B cell (primary cell): ENCODE data around the gene DBX1. TPM values are rescaled to one million over a fixed set of nuclear protein-coding genes. Genes with fewer than 3 reads are reported as not detected.

ENCODE experiments used
- ATAC-seq: fragments of 200-7000 bp; cut with Tn5 transposase; one replicate; pipeline ENCODE4 v1.10.0; 2021; ENCODE audit warnings: low read depth, mild to moderate bottlenecking, moderate number of reproducible peaks, moderate library complexity
- CTCF ChIA-PET: fragments of 350-600 bp; sonication (Branson Sonifier 250); formaldehyde crosslinking; loops from one replicate; lab custom pipeline; 2021; ENCODE audit warnings: antibody characterized with exemption, inconsistent platforms; lab: Charles Lee
- POLR2A ChIA-PET: fragments of 350-600 bp; sonication (Branson Sonifier 250); formaldehyde crosslinking; loops from one replicate; lab custom pipeline; 2021; ENCODE audit warnings: antibody characterized with exemption; lab: Charles Lee
- DNase-seq: peaks from one replicate; pipeline ENCODE4 v3.0.0; 2013
- H2AFZ ChIP-seq: 2 replicates; pipeline ENCODE4 v1.6.1; 2012; ENCODE audit warnings: mild to moderate bottlenecking, low read depth, low read length; ENCODE audit not compliant: insufficient read depth, poor library complexity, severe bottlenecking
- H3K27ac ChIP-seq, 2 donors: 1 replicate in 1 of 2; 2 replicates in 1 of 2; pipeline ENCODE4 v1.5.1; 2012 to 2013; ENCODE audit warnings: low read length in 2 of 2, mild to moderate bottlenecking in 2 of 2, moderate library complexity in 1 of 2
- H3K27me3 ChIP-seq, 4 experiments: fragments of 200-600 bp in 1 of 4; sonication (generic) in 1 of 4; replicated peaks in 1 of 4; 1 replicate in 2 of 4; 2 replicates in 2 of 4; pipeline versions ENCODE4 v1.6.1 to v1.7.0; 2013 to 2016; ENCODE audit warnings: low read length in 3 of 4, mild to moderate bottlenecking in 2 of 4, mixed read lengths in 1 of 4, moderate library complexity in 1 of 4; ENCODE audit not compliant: insufficient read depth in 4 of 4, control insufficient read depth in 3 of 4; ENCODE audit errors: control extremely low read depth in 1 of 4
- H3K36me3 ChIP-seq, 2 experiments: replicated peaks in 1 of 2; 1 replicate in 1 of 2; 2 replicates in 1 of 2; pipeline versions ENCODE4 v1.6.1 to v1.7.1; 2013; ENCODE audit warnings: low read length in 1 of 2; ENCODE audit not compliant: insufficient read depth in 2 of 2, control insufficient read depth in 1 of 2; ENCODE audit errors: control extremely low read depth in 1 of 2, extremely low read depth in 1 of 2
- H3K4me1 ChIP-seq, 2 donors: fragments of 200-600 bp in 1 of 2; sonication (generic) in 1 of 2; 1 replicate in 1 of 2; 2 replicates in 1 of 2; pipeline versions ENCODE4 v1.5.1 to v1.6.1; 2013 to 2017; ENCODE audit warnings: low read length in 2 of 2; ENCODE audit not compliant: control insufficient read depth in 2 of 2, insufficient read depth in 2 of 2
- H3K4me2 ChIP-seq: replicated peaks from 2 replicates; pipeline ENCODE3; 2012; ENCODE audit warnings: mild to moderate bottlenecking, low read depth, low read length; ENCODE audit not compliant: poor library complexity, severe bottlenecking
- H3K4me3 ChIP-seq, 5 experiments: fragments of 200-600 bp in 1 of 5; sonication (generic) in 1 of 5; 1 replicate in 3 of 5; 2 replicates in 2 of 5; pipeline versions ENCODE4 v1.5.1 to v1.7.0; 2011 to 2016; ENCODE audit warnings: low read length in 4 of 5, mild to moderate bottlenecking in 4 of 5, low read depth in 2 of 5, control low read depth in 1 of 5, moderate library complexity in 1 of 5; ENCODE audit not compliant: insufficient read depth in 1 of 5; ENCODE audit errors: control extremely low read depth in 1 of 5, extremely low read depth in 1 of 5
- H3K79me2 ChIP-seq: fragments of 200-600 bp; sonication (generic); one replicate; pipeline ENCODE4 v1.6.0; 2016; ENCODE audit warnings: low read length; ENCODE audit not compliant: control insufficient read depth, insufficient read depth
- H3K9ac ChIP-seq: fragments of 200-600 bp; sonication (generic); 2 replicates; pipeline ENCODE4 v1.6.1; 2017; ENCODE audit warnings: mild to moderate bottlenecking, low read length, moderate library complexity
- H3K9me3 ChIP-seq, 3 donors: one replicate each; pipeline versions ENCODE4 v1.6.1 to v1.7.1; 2013; ENCODE audit warnings: low read length in 2 of 3; ENCODE audit not compliant: control insufficient read depth in 2 of 3, insufficient read depth in 1 of 3; ENCODE audit errors: control extremely low read depth in 1 of 3
- H4K20me1 ChIP-seq: 2 replicates; pipeline ENCODE4 v1.6.0; 2012; ENCODE audit warnings: mild to moderate bottlenecking, low read length; ENCODE audit not compliant: insufficient read depth, control insufficient read depth, poor library complexity, severe bottlenecking
- H3K27ac Mint-ChIP-seq: one replicate; pipeline ENCODE4 v1.8.0; 2021; ENCODE audit warnings: mixed read lengths
- H3K27me3 Mint-ChIP-seq: one replicate; pipeline ENCODE4 v1.8.0; 2021; ENCODE audit warnings: mixed read lengths
- H3K4me1 Mint-ChIP-seq: one replicate; pipeline ENCODE4 v1.8.0; 2021; ENCODE audit warnings: mixed read lengths
- H3K4me3 Mint-ChIP-seq: one replicate; pipeline ENCODE4 v1.8.0; 2021; ENCODE audit warnings: mixed read lengths
- H3K9me3 Mint-ChIP-seq: one replicate; pipeline ENCODE4 v1.8.0; 2022; ENCODE audit warnings: mixed read lengths; ENCODE audit not compliant: insufficient read depth
- EZH2 ChIP-seq: IDR thresholded peaks from 2 replicates; pipeline ENCODE4 v1.6.1; 2012; ENCODE audit warnings: borderline replicate concordance, low read depth, mild to moderate bottlenecking, moderate library complexity, low read length; ENCODE audit not compliant: insufficient read depth, poor library complexity, severe bottlenecking
- WGBS: methylation state at CpG from one replicate; pipeline ENCODE4 v1.1.5; 2013; ENCODE audit warnings: missing lambda C conversion rate; ENCODE audit not compliant: insufficient coverage; 5-methylcytosine and 5-hydroxymethylcytosine counted together
- intact Hi-C: fragments of 100-400 bp; cut with micrococcal nuclease; formaldehyde crosslinking; loops from one replicate; pipeline ENCODE4 v1.10.0; 2022
- polyA plus RNA-seq: library from polyadenylated mRNA; depleted of rRNA; stranded (reverse); fragments of >200 nt; gene quantifications from 2 replicates; pipeline ENCODE4 v1.2.3, GENCODE V29; 2012
- total RNA-seq, 2 donors: library from RNA; stranded (reverse); fragments of 120-200 nt in 1 of 2; gene quantifications; 1 replicate in 1 of 2; 2 replicates in 1 of 2; pipeline versions ENCODE4 v1.2.3 to v1.2.4, GENCODE V29; 2013 to 2022
- TF ChIP-seq, protein P1 (sequence below): fragments of 200-600 bp; IDR thresholded peaks from one replicate; pipeline ENCODE4 v1.8.0; 2022; ENCODE audit warnings: antibody characterized with exemption, mild to moderate bottlenecking

DBX1 gene
- total and polyA plus RNA-seq, 2 donors (not counting 1 experiment from before 2014, with no cell fraction given), result not detected

DNA sequence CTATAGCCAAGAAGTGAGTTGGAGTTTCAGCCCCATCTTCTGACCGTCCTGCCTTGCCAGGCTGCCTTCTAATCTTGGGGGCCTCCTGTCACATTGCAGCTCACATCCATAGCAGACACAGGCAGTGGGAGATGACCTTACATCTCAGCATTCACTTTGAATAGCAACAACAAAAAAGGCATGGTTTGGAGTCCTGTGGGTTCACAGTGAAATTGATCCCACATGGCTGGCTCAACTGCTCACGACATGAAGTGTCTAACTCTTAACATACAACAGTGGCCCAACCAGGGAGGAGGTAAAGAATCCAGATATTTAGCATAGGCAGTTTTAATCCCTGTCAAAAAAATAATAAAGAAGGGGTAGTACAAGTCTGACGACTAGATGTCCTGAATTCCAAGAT is 38.1 kb downstream of the DBX1 start:
- no peaks in the 10 kb centered on the region for H3K4me1 ChIP-seq
- H3K27ac ChIP-seq, result no peak overlapping the region
- no peak for TF ChIP-seq EZH2
- TF ChIP-seq, protein P1, sequence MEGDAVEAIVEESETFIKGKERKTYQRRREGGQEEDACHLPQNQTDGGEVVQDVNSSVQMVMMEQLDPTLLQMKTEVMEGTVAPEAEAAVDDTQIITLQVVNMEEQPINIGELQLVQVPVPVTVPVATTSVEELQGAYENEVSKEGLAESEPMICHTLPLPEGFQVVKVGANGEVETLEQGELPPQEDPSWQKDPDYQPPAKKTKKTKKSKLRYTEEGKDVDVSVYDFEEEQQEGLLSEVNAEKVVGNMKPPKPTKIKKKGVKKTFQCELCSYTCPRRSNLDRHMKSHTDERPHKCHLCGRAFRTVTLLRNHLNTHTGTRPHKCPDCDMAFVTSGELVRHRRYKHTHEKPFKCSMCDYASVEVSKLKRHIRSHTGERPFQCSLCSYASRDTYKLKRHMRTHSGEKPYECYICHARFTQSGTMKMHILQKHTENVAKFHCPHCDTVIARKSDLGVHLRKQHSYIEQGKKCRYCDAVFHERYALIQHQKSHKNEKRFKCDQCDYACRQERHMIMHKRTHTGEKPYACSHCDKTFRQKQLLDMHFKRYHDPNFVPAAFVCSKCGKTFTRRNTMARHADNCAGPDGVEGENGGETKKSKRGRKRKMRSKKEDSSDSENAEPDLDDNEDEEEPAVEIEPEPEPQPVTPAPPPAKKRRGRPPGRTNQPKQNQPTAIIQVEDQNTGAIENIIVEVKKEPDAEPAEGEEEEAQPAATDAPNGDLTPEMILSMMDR, result no peak
- no peaks in the 10 kb centered on the region for H3K79me2 ChIP-seq
- DNase-seq (no peak), ATAC-seq (no peak)
- H3K4me1 Mint-ChIP-seq, result no peaks in the 10 kb centered on the region
- H2AFZ ChIP-seq, result no peak overlapping the region
- no peaks in the 10 kb centered on the region for H3K27me3 ChIP-seq
- H3K27me3 Mint-ChIP-seq, result peaks cover 23% of the 10 kb centered on the region
- intact Hi-C loops, result no loop called here
- no peaks in the 10 kb centered on the region for H3K9me3 Mint-ChIP-seq
- no peaks in the 10 kb centered on the region for H3K9me3 ChIP-seq
- H3K4me3 ChIP-seq, result no peak overlapping the region
- H4K20me1 ChIP-seq, result no peaks in the 10 kb centered on the region
- no peak overlapping the region for H3K27ac Mint-ChIP-seq
- ChIA-PET POLR2A (no interaction called here), CTCF (no interaction called here)
- H3K36me3 ChIP-seq, result no peaks in the 10 kb centered on the region
- 100% methylated on average over 1 of the region's 3 CpGs for WGBS
- no peak overlapping the region for H3K9ac ChIP-seq
- no peak overlapping the region for H3K4me3 Mint-ChIP-seq
- H3K4me2 ChIP-seq, result no peak overlapping the region

DNA sequence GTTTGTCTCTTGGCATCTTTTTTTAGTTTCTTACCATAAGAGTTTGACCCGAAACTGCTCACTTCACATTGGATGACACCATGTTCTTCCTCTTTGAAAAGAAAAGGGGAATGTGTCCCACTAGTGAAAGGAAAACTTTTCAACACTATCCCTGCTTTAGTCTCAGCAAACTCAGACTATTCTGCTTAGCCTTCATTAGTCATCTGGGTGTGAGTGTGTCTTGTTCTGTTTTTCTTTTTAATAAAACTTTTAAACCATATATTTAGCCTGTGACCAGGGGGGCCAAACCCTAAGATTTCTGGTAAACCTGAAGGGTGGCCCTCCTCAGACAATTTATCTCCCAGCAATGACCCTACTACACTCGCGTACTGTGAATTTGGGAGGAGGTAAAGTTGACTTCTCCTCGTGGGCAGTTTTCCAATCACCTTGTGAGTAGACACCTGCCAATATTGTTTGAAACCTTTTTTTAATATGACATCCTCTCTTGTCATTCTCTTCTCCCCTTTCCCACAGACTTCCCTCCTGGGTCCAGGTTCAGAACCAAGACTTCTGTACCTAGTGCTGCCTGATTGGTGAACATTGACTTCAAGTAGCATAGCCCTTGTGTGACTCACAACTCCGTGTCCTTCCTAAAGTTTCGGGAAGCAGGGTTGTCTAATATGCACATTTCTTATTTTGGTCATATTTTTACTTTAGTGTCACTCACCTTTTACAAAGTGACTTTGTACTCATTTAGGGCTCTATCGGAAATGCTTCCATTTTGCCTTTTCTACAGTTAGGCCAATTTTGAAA is 39.9 kb downstream of the DBX1 start:
- Histone ChIP-seq H3K4me1 (no peaks in the 10 kb centered on the region), H3K27me3 (no peaks in the 10 kb centered on the region), H2AFZ (no peak overlapping the region), H3K4me3 (no peak overlapping the region), H3K9ac (no peak overlapping the region), H3K79me2 (no peaks in the 10 kb centered on the region), H3K27ac (no peak overlapping the region), H4K20me1 (no peaks in the 10 kb centered on the region), H3K9me3 (no peaks in the 10 kb centered on the region), H3K36me3 (no peaks in the 10 kb centered on the region), H3K4me2 (no peak overlapping the region)
- ChIA-PET CTCF (no interaction called here), POLR2A (no interaction called here)
- Mint-ChIP-seq H3K4me3 (no peak overlapping the region), H3K9me3 (no peaks in the 10 kb centered on the region), H3K27me3 (peaks cover 23% of the 10 kb centered on the region), H3K4me1 (no peaks in the 10 kb centered on the region), H3K27ac (no peak overlapping the region)
- WGBS, result 87% methylated on average over 3 of the region's 7 CpGs
- no peak for ATAC-seq
- intact Hi-C loops, result no loop called here
- no peak for DNase-seq
- TF ChIP-seq, protein P1, result no peak
- no peak for TF ChIP-seq EZH2
